Loucy (cell line): ENCODE measurements around the gene MYL12A.

Source experiments
- CTCF ChIP-seq: fragments of 200-600 bp; sonication (generic); conservative IDR thresholded peaks from 2 replicates; pipeline ENCODE4 v1.5.1; 2014; ENCODE audit warnings: mild to moderate bottlenecking, antibody characterized with exemption, low read length
- EZH2phosphoT487 ChIP-seq: fragments of 200-600 bp; IDR thresholded peaks from 2 replicates; pipeline ENCODE4 v1.6.1; 2018; ENCODE audit warnings: antibody characterized with exemption, mild to moderate bottlenecking, moderate library complexity, borderline replicate concordance

GRCh38 chr18:3218819-3219218 lies 28.8 kb upstream of the MYL12A start:
- TF ChIP-seq CTCF (no peak), EZH2phosphoT487 (no peak)
